Renal cortex interstitium (tissue), 11 donors: ENCODE data around the gene GLA. TPM values are rescaled to one million over a fixed set of nuclear protein-coding genes. Genes with fewer than 3 reads are reported as not detected.

Experiments used
- DNase-seq, 11 donors: peaks; one replicate each; pipeline ENCODE4 v3.0.0-alpha.2; 2013; ENCODE audit warnings: low read depth in 9 of 11, low spot score in 4 of 11; ENCODE audit errors: extremely low read depth in 1 of 11
- polyA plus RNA-seq, 3 donors: library from polyadenylated mRNA; unstranded; fragments of 120-200 nt; gene quantifications; one replicate each; pipeline ENCODE4 v1.2.1, GENCODE V29; 2013; ENCODE audit not compliant: insufficient read length in 3 of 3

The GLA gene
- polyA plus RNA-seq, 3 donors: 30.7 to 41.8 (median 38.5) TPM

GRCh38 chrX:101415180-101416145, 7.7 kb upstream of the GLA start:
- DNase-seq: peak in 8 of 11 donors; percentile 34 to 73 (median 54)

- DNase-seq: no peak
Measured at GRCh38 chrX:101411984-101412383, 4.3 kb upstream of the GLA start.

DNA sequence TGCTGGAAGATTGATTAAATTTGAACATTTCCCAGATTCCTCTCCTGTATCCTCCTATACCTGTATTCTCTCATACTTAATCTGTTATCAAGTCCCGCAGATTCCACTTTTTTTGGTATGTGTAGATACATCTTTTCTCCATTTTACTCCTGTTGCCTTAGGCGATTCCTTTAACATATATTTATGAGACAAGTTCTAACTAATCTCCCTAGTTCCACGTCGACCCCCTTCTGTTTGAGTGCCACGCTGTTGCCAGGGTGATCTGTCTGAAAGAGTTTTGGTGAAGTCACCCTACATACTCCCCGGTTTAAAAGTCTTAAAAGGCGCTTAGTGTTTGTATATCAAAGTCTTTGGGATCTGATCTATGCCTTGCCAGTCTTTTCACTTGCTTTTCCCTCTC, 2.7 kb upstream of the GLA start:
- no peak for DNase-seq

DNA sequence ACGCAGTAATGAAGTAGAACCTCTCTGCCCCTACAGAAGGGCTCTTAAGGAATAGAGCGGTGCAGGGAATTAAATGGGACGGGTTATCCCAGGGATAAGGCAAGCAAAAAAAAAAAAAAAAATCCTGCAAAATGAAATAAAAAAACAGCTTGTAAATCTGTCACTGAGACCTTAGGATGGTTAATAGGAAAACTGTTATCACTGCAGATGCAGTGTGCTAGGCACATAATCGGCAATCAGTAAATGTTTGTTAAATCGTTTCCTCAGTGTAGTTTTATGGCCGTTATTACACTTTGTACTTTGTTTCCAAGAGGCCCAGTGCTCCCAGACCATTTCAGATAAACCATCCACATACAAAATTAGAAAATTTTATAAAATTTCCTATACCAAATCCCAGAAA, 1.3 kb upstream of the GLA start:
- DNase-seq: peak in 1 of 11 donors; percentile 14

DNA sequence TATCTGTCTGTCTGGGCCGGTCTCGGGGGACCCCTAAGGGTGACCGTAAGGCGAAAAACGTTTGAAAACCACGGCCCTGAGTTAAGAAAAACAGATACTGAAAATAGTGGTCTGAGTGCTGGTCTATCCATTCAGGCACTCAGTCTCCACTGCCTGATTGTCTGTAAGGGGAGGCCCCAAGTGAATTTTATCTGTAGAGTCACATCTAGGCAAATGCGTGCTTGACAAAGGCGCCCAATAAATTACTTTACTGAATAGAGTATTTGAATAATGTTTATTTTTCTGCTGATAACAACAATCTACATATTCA, 762 bp upstream of the GLA start:
- no peak for DNase-seq

DNA sequence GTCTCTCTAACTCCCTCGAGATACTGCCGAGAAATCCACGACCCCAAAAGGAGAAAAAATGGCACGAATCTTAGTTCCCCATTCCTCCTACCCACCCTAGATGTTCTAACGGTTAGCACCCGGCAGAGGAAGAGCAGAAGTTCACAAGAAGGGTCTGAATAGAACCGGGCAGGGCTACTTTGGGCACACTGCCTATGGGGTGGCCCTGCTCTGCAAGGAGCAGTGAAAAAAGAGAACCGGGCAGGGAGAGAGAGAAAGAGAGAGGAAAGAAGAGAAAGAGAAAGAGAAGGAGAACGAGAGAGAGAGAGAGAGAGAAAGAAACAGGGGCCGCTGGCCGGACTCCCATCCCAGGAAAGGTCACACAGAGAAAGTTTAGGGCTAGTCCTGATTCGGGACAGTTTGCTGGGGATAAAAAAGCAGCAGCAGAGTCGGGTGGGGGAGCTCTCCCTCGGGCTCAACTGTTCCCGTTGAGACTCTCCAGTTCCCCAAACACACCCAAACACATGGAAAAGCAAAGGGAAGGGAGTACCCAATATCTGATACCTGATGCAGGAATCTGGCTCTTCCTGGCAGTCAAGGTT, 468 bp downstream of the GLA start:
- no peak for DNase-seq

- no peak for DNase-seq
Measured at GRCh38 chrX:101399825-101400224, 7.9 kb downstream of the GLA start.

DNA sequence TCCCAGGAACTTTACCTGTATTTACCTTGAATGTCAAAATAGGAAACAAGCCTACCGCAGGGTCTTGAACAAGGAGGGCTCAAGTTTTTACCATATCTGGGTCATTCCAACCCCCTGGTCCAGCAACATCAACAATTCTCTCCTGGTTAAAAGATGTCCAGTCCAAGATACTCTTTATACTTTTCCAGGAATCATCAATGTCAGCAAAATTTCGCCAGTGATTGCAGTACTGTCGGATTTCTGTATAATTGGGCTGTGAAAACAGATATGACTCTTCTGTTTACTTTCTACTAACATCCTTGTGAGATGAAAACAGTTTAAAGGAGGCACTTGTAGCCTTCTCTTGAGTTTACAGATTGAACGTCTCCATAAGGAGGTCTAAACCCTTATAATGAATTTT, 9.0 kb downstream of the GLA start:
- DNase-seq: no peak

- no peak for DNase-seq
Measured at GRCh38 chrX:101397779-101398178, 9.9 kb downstream of the GLA start.

DNA sequence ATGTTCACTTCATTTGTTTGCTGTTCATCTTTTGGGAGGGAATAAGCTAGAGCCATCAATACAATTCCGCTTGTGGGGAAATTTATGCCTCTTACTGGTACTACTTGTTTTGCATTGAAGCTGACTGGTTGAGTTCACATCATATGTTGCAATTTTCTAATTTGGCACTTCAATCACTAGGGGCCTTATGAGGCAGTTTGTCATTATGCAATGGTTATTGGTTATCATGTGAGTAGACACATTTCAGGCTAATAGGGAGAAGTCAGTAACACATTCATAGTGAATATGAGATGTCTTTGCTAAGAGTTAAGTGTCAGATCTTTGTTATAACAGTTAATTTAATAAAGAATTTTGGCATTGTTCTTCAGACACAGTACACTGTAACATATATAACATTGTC, 11.9 kb downstream of the GLA start:
- no peak for DNase-seq

DNA sequence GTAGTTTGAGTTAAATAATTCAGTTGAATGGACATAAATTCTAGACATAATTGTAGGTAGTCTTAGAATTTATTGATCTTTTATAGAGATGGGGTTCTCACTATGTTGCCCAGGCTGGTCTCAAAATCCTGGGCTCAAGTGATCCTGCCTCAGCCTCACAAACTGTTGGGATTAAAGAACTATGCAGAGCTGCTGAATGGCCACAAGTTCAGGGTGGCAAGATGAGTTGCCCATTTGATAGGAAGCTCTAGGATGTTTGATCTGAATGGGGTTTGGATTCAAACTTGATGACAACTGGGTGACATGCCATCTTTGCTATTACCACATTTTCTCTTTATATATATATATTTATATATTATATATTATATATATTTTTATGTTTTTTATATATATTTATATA, 13.4 kb downstream of the GLA start:
- DNase-seq: no peak

DNA sequence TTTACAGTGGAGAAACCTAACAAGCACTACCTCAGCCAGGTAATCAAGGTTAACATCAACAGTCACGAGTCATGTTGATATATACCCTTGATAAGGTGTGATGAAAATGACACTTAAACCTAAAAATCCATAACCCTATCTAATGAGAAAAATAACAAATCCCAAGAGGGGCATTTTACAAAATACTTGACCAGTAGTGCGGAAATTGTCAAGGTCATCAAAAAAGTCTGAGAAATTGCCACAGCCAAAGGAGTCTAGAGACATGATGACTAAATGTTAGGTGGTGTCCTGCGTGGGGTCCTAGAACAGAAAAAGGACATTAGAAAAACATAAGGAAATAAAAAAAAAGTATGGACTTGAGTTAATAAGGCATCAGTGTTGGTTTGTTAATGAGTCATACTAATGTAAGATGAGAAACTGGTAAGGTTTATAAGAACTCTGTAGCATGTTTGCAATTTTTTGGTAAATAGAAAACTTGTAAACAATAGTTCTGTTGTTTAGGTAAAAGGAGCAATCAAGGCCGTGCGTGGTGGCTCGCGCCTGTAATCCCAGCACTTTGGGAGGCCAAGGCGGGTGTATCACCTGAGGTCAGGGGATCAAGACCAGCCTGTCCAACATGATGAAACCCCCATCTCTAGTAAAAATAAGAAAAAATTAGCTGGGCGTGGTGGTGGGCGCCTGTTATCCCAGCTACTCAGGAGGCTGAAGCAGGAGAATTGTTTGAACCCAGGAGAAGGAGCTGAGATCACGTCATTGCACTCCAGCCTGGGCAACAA, 14.0 kb downstream of the GLA start:
- no peak for DNase-seq

DNA sequence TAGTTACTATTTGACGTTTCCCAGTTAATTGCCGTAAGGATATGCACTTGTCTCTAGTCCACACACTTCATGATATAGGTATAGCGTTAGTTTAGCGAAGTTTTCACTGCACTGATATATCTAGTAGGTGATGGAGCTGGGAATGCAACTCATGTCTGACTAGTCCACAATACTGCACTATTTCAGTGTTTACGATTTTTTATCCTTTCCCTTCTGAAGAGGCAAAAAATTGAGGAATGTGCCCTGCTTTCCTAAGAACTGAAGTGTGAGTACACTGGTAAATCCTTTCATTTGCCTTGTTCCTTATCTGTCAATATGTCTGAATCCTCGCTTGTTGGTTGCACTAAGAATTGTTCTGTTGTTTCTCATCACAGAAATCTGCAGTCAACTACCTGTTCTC, 15.9 kb downstream of the GLA start:
- DNase-seq: no peak

- DNase-seq: peak; percentile 64 to 86 (median 79)
Measured at GRCh38 chrX:101390664-101391525, 16.8 kb downstream of the GLA start, which contains the start of gene RPL36A. Gene RPL36A (plus strand): TSS chrX:101391011. CDS start chrX:101391044, 33 bp downstream.

DNA sequence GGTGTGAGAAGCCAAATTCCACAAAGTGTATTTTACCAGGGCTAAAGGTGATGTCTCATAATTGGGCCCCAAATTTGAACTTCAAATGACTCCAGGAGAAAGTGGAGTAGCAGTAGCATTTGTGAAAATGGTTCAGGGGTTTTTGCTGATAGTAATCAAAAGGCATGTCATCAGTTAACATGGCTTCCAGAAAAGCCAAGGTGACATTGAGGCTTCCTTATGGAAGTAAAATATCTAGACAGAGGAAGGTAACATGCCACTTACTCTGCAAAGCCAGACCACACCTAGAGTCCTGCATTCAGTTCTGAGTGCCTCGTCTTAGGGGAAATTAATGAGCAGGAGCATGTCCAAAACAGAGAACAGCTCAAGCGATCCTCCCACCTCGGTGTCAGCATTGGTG, 19.1 kb downstream of the GLA start:
- DNase-seq: no peak

DNA sequence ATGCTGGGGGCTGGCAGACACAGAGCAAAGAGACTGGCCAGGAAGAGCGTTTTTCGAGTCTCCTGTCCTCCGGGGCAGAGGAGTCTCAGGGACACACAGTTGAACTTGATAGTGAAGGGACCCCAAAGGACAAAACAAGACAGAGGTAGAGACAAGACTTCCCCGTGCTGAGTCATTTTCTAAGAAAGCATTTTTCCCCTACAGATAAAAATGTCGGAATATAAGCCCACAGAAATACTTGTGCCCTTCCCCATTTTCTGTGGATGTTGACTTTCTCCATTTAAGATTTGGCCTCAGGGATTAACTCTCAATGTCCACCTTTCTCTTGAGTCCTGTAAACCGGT, 21.2 kb downstream of the GLA start:
- DNase-seq: no peak

GRCh38 chrX:101385795-101386541, 21.8 kb downstream of the GLA start, which contains the start of gene BTK:
Gene BTK (minus strand): TSS chrX:101386191. CDS start chrX:101375284, 10,907 bp downstream.
- no peak for DNase-seq

DNA sequence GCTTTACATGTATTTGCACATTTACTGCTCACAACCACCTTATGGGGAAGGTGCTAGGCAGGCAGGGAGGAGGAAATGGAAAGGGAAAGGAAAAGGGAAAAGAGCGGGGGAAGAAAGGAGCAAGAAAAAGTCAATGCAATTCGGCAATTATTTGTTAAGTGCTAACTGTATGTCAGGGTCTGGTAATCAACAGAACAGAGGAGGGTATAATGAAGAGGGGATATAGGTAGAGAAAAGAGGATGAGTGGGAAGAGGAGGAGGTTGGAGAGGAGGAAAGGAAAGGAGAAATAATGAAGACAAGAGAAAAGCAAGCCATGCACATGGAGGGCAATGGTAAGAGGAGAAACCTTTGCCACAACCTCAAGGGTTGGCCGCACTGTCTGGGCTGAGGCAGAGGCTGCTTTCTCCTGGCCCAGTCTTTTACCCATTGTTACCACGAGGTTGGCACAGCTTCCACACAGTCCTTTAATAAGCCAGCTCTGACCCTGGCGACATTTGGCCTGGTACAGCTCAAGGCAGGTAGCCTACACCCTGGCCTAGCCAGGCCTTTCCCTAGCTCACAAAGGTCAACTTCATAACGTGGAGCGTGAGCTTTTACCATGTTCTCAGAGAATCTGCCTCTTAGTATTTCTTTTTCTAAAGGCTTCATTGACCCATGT, 22.6 kb downstream of the GLA start:
- no peak for DNase-seq
